ENCODE measurements around the gene MIDN.

MIDN gene

DNA sequence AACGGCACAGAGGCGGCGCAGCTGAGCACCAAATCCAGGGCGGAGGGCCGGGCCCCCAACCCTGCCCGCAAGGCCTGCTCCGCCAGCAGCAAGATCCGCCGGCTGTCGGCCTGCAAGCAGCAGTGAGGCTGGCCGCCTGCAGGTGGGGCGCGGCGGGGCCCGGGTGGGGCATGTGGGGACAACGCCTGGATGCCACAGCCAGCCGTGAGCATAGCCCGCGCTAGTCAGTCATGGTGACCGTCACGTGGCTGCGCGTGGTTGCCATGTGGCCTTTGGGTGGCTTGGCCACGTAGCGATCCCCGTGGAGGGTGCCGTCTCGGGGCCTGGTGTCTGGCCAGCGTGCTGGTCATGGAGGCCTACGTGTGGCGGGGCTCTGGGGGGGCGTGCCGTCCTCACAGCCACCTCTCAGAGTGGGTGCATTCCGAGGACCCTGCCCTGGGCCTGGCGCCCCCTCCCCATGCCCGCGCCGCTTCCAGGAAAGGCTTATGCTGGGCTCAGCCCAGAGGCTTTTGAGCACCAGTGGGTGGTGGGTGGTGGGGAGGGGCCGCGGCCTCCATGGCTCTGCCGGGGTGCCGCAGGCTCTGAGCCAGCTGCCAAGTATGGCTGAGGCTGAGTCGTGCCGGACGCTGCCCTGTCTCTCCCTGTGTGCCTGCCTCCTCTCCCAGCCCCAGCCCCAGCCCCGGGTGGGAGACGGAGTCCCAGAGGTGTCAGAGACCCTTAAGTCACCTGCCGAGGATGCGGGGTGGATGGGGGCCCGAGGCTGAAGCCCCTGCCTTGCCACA is 21.7 kb upstream of the MIDN start:
- TF ChIP-seq CTCF (IDR thresholded peaks at IDR 0.05; ENCODE audit: low read depth, low read length): no peak
- no peak overlapping the region for H3K4me3 ChIP-seq (ENCODE audit: low read depth, low read length)

DNA sequence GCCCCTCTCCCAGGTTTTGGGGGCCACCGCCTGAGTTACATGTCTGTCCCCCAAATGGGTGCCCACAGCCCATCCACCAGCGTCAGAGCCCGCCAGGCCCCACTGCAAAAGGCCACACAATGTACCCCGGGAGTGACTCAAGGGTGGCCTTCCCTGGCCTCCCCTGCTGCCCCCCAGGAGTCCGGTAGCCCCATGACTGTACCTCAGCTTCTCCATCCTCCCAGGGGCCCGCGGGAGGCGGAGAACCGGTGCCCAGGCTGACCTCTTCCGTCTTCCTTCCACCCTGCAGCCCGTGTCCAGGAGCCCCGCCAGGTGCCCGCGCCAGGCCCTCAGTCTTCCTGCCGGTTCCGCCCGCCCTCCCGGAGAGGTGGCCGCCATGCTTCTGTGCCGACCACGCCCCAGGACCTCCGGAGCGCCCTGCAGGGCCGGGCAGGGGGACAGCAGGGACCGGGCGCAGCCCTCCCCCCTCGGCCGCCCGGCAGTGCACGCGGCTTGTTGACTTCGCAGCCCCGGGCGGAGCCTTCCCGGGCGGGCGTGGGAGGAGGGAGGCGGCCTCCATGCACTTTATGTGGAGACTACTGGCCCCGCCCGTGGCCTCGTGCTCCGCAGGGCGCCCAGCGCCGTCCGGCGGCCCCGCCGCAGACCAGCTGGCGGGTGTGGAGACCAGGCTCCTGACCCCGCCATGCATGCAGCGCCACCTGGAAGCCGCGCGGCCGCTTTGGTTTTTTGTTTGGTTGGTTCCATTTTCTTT is 20.9 kb upstream of the MIDN start:
- TF ChIP-seq CTCF (IDR thresholded peaks at IDR 0.05; ENCODE audit: low read depth, low read length): no peak
- H3K4me3 ChIP-seq (ENCODE audit: low read depth, low read length): no peak overlapping the region

DNA sequence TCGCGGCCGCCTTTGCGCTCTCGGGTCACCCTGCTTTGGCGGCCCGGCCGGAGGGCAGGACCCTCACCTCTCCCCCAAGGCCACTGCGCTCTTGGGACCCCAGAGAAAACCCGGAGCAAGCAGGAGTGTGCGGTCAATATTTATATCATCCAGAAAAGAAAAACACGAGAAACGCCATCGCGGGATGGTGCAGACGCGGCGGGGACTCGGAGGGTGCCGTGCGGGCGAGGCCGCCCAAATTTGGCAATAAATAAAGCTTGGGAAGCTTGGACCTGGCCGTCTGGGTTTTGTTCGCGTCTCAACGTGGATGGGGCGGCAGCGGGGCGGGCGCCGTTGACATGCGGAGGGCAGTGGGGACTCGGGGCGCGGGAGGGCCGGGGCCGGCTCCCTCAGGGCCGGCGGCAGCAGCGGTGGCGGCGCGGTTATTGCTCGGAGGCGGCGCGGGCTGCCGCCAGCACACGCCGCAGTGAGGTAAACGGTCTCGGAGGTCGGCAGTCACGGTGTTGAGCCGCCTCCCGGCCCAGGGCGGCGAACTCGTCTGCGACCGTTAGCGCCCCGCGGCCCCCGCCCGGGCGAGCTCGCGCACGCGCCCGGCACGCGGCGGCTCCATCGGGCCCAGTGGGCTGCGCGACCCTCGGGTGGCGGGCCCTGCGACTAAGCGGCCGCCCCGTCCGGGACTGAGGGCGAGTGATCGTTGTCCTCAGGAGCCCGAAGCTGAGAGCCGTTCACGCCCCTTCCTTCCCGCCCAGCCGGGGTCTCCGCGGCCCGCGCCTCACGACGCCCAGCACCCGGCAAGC is 20.0 kb upstream of the MIDN start:
- no peak for TF ChIP-seq CTCF (IDR thresholded peaks at IDR 0.05; ENCODE audit: low read depth, low read length)
- no peak overlapping the region for H3K4me3 ChIP-seq (ENCODE audit: low read depth, low read length)

GRCh38 chr19:1229056-1229923 is 19.1 kb upstream of the MIDN start:
- no peak for TF ChIP-seq CTCF (IDR thresholded peaks at IDR 0.05; ENCODE audit: low read depth, low read length)
- no peak overlapping the region for H3K4me3 ChIP-seq (ENCODE audit: low read depth, low read length)

- no peak for TF ChIP-seq CTCF (IDR thresholded peaks at IDR 0.05; ENCODE audit: low read depth, low read length)
Measured at GRCh38 chr19:1229924-1230782, 18.2 kb upstream of the MIDN start.

More at GRCh38 chr19:1229924-1230782, 18.2 kb upstream of the MIDN start:
- no peak overlapping the region for H3K4me3 ChIP-seq (ENCODE audit: low read depth, low read length)
